H1 (cell line): ENCODE results near the gene GTF2H3. TPM values are rescaled to one million over a fixed set of nuclear protein-coding genes. Genes with fewer than 3 reads are reported as not detected.

Source experiments
- BCL11A ChIP-seq, 2 experiments: IDR thresholded peaks; one replicate each; pipeline ENCODE4 v1.6.1; 2011; ENCODE audit warnings: low read depth in 2 of 2, low read length in 2 of 2, mild to moderate bottlenecking in 2 of 2
- CREB1 ChIP-seq: IDR thresholded peaks from 2 replicates; pipeline ENCODE4 v1.6.1; 2012; ENCODE audit warnings: inconsistent platforms
- KDM1A ChIP-seq: fragments of 200-600, 300-600 bp; sonication (generic); IDR thresholded peaks from 2 replicates; pipeline ENCODE4 v1.7.1; 2016; ENCODE audit warnings: mild to moderate bottlenecking, low read length, borderline replicate concordance
- NRF1 ChIP-seq: IDR thresholded peaks from 2 replicates; pipeline ENCODE4 v1.6.1; 2011; ENCODE audit warnings: mild to moderate bottlenecking, low read depth, low read length, improper control_type of control experiment
- PHF8 ChIP-seq: fragments of 200-600 bp; sonication (generic); conservative IDR thresholded peaks from 2 replicates; pipeline ENCODE4 v1.7.1; 2012; ENCODE audit warnings: low read depth, mild to moderate bottlenecking, inconsistent platforms, low read length, moderate library complexity
- SIRT6 ChIP-seq: IDR thresholded peaks from one replicate; pipeline ENCODE4 v1.7.1; 2012; ENCODE audit warnings: low read length, inconsistent platforms
- TCF12 ChIP-seq: IDR thresholded peaks from 2 replicates; pipeline ENCODE4 v1.6.1; 2011; ENCODE audit warnings: low read depth, mild to moderate bottlenecking, low read length
- polyA plus RNA-seq, 7 experiments: library from polyadenylated mRNA; depleted of rRNA in 3 of 7; stranded (reverse) in 5 of 7; unstranded in 2 of 7; fragments of >200 nt in 5 of 7; fragments of 200-250 nt in 2 of 7; gene quantifications; 1 replicate in 5 of 7; 2 replicates in 1 of 7; 4 replicates in 1 of 7; pipeline versions ENCODE4 v1.2.1 to v1.2.3, GENCODE V29; 2011 to 2013; ENCODE audit warnings: missing spikeins in 2 of 7, mixed read lengths in 2 of 7
- total RNA-seq: library from RNA; stranded (reverse); fragmentation: NEBNext Ultra II Directional; extraction: Animal tissue kit (Norgen Biotek cat#: 25700); gene quantifications from 2 replicates; pipeline ENCODE4 v1.2.1, GENCODE V29; 2021

GTF2H3 gene
- total and polyA plus RNA-seq, 2 of the 8 experiments (the other 6 are each of a cell fraction or from before 2014, with no cell fraction given) = 21.0 to 32.1 TPM

DNA sequence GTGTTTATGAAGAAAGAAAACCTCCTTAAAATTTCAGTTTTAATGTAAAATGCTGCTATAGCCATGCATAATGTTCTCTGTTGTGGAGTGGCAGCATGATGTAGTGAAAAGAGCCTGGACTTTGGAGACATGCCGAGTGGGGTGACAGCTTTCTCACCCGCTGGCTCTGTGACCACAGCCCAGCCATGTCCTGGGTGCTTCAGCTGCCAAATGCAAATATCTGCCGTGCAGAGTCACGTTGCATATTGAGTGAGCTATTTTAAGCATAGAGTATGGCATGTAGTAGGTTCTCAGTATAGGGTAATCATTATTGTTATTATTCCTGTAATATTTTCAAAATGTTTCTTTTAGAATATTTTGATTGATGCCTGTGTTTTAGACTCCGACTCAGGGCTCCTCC is 21.8 kb downstream of the GTF2H3 start (continued):
- no peak for TF ChIP-seq CREB1
- TF ChIP-seq BCL11A (IDR thresholded peaks at IDR 0.05; ENCODE audit: low read depth in 2 of 2, low read length in 2 of 2) = no peak
- no peak for TF ChIP-seq TCF12
- TF ChIP-seq NRF1 = no peak
- TF ChIP-seq SIRT6 = no peak
- no peak for TF ChIP-seq KDM1A
- TF ChIP-seq PHF8 = no peak
- TF ChIP-seq, all 59 proteins: peak for 0
